Activated CD4-positive, alpha-beta T cell treated with anti-CD3 and anti-CD28 coated beads for 4 hours (primary cell): Measurements from ENCODE around the gene EXOSC6.
"Not testable (repeated sequence)": the region's sequence is repeated elsewhere in the genome, so short reads cannot be mapped to it uniquely, and the experiment has no call there.

Source experiments
- DNase-seq, 2 donors: peaks; one replicate each; pipeline ENCODE4 v3.0.0-alpha.2; 2020

EXOSC6 gene

DNA sequence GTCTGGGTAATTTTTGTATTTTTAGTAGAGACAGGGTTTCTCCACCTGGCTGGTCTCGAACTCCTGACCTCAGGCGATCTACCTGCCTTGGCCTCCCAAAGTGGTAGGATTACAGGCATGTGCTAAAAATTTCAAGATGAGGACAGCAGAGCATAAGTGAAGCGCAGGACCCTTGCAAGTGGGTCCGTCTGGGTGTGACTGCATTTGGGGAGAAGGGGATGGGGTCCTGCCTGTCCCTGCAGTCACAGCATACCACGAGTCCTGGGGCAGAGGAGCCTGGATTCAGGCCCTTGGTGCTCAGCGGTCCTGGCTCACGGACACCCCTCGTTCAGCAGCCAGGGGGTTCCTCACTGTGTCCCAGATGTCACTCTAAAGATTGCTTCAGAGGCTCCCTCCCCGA, 53.5 kb downstream of the EXOSC6 start:
- DNase-seq, result not testable (repeated sequence)

GRCh38 chr16:70197611-70198010, 54.1 kb downstream of the EXOSC6 start:
- not testable (repeated sequence) for DNase-seq
